ENCODE measurements around the gene KRT81. TPM values are rescaled to one million over a fixed set of nuclear protein-coding genes. Genes with fewer than 3 reads are reported as not detected.

The KRT81 gene
- total and polyA plus RNA-seq, 10 donors, result 0.05 to 0.37 TPM; not detected in 8

GRCh38 chr12:52335598-52336262, 44.4 kb upstream of the KRT81 start:
- no peak for DNase-seq
- TF ChIP-seq POLR2A (IDR thresholded peaks at IDR 0.05) (no peak), POLR2AphosphoS5 (IDR thresholded peaks at IDR 0.05) (no peak)
- TF ChIP-seq, protein P1, sequence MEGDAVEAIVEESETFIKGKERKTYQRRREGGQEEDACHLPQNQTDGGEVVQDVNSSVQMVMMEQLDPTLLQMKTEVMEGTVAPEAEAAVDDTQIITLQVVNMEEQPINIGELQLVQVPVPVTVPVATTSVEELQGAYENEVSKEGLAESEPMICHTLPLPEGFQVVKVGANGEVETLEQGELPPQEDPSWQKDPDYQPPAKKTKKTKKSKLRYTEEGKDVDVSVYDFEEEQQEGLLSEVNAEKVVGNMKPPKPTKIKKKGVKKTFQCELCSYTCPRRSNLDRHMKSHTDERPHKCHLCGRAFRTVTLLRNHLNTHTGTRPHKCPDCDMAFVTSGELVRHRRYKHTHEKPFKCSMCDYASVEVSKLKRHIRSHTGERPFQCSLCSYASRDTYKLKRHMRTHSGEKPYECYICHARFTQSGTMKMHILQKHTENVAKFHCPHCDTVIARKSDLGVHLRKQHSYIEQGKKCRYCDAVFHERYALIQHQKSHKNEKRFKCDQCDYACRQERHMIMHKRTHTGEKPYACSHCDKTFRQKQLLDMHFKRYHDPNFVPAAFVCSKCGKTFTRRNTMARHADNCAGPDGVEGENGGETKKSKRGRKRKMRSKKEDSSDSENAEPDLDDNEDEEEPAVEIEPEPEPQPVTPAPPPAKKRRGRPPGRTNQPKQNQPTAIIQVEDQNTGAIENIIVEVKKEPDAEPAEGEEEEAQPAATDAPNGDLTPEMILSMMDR (IDR thresholded peaks at IDR 0.05 in 8 of 11, conservative IDR thresholded peaks at IDR 0.05 in 3 of 11), result no peak
- H3K36me3 ChIP-seq, result no peaks in the 10 kb centered on the region
- peaks cover 0 to 23% (median 0%) of the 10 kb centered on the region in 7 donors for H3K27me3 ChIP-seq (replicated peaks in 1 of 7)
- H3K4me1 ChIP-seq, result no peaks in the 10 kb centered on the region
- H3K9me3 ChIP-seq, result peaks cover 0 to 20% (median 12%) of the 10 kb centered on the region in 8 donors
- 81 to 89% (median 85%) methylated on average over 3 to 4 of the region's 4 CpGs for WGBS, 5 donors
- intact Hi-C loops (cut with DNase I; ENCODE audit: low total_unique reads), result no loop called here
- H3K4me3 ChIP-seq, result no peak overlapping the region
- no peak overlapping the region for H3K27ac ChIP-seq

- Histone ChIP-seq H3K36me3 (no peaks in the 10 kb centered on the region), H3K27ac (no peak overlapping the region), H3K4me3 (no peak overlapping the region), H3K4me1 (no peaks in the 10 kb centered on the region), H3K27me3 (replicated peaks in 1 of 7) (peaks cover 0 to 23% (median 0%) of the 10 kb centered on the region in 7 donors), H3K9me3 (peaks cover 0 to 20% (median 12%) of the 10 kb centered on the region in 8 donors)
- no peak for DNase-seq
- intact Hi-C loops (cut with DNase I; ENCODE audit: low total_unique reads), result no loop called here
- TF ChIP-seq, protein P1 (IDR thresholded peaks at IDR 0.05 in 8 of 11, conservative IDR thresholded peaks at IDR 0.05 in 3 of 11), result no peak
- TF ChIP-seq POLR2AphosphoS5 (IDR thresholded peaks at IDR 0.05) (no peak), POLR2A (IDR thresholded peaks at IDR 0.05) (no peak)
- 82 to 88% (median 86%) methylated on average over 3 of the region's 3 CpGs for WGBS, 5 donors
Observed at GRCh38 chr12:52334185-52334584, 42.9 kb upstream of the KRT81 start.

GRCh38 chr12:52333321-52333720, 42.0 kb upstream of the KRT81 start:
- whole genome bisulfite sequencing, 5 donors, result 54 to 80% (median 63%) methylated on average over 2 to 3 of the region's 3 CpGs
- DNase-seq, result no peak
- H3K4me3 ChIP-seq, result no peak overlapping the region
- H3K4me1 ChIP-seq, result no peaks in the 10 kb centered on the region
- H3K9me3 ChIP-seq, result peaks cover 0 to 20% (median 12%) of the 10 kb centered on the region in 8 donors
- no peaks in the 10 kb centered on the region for H3K36me3 ChIP-seq
- intact Hi-C loops (cut with DNase I; ENCODE audit: low total_unique reads), result no loop called here
- H3K27ac ChIP-seq, result no peak overlapping the region
- H3K27me3 ChIP-seq (replicated peaks in 1 of 7), result peaks cover 0 to 19% (median 0%) of the 10 kb centered on the region in 7 donors
- TF ChIP-seq POLR2AphosphoS5 (IDR thresholded peaks at IDR 0.05) (no peak), POLR2A (IDR thresholded peaks at IDR 0.05) (no peak)
- TF ChIP-seq, protein P1 (IDR thresholded peaks at IDR 0.05 in 8 of 11, conservative IDR thresholded peaks at IDR 0.05 in 3 of 11), result no peak

- Histone ChIP-seq H3K36me3 (no peaks in the 10 kb centered on the region), H3K9me3 (peaks cover 0 to 18% (median 10%) of the 10 kb centered on the region in 8 donors), H3K27me3 (replicated peaks in 1 of 7) (peaks cover 0 to 24% (median 0%) of the 10 kb centered on the region in 7 donors), H3K27ac (no peak overlapping the region), H3K4me3 (no peak overlapping the region), H3K4me1 (peaks cover 0 to 5% (median 0%) of the 10 kb centered on the region in 6 donors)
- DNase-seq, result peak; percentile 57
- intact Hi-C loops (cut with DNase I; ENCODE audit: low total_unique reads), result no loop called here
- 89 to 100% (median 95%) methylated on average over 1 of the region's 1 CpG for WGBS, 5 donors
- TF ChIP-seq POLR2A (IDR thresholded peaks at IDR 0.05), result no peak
- TF ChIP-seq POLR2AphosphoS5 (IDR thresholded peaks at IDR 0.05), result no peak
- TF ChIP-seq, protein P1 (IDR thresholded peaks at IDR 0.05 in 8 of 11, conservative IDR thresholded peaks at IDR 0.05 in 3 of 11), result no peak
Observed at GRCh38 chr12:52332381-52332780, 41.0 kb upstream of the KRT81 start.

Data from spleen (tissue), 11 donors.